Posterior vena cava (tissue), 2 donors: ENCODE results near the gene PLCG2. TPM values are rescaled to one million over a fixed set of nuclear protein-coding genes. Genes with fewer than 3 reads are reported as not detected.

Experiments used
- DNase-seq: peaks from one replicate; pipeline ENCODE4 v3.0.0-alpha.2; 2020; ENCODE audit warnings: low spot score
- intact Hi-C, 2 donors: fragments of 100-400 bp; cut with DNase I; formaldehyde crosslinking; loops; one replicate each; pipeline versions ENCODE4 v1.14.1 to v1.14.2; 2022 to 2023
- total RNA-seq, 2 donors: library from RNA; stranded (reverse); fragmentation: NEBNext Ultra II Directional; extraction: Animal tissue kit (Norgen Biotek cat#: 25700); gene quantifications; one replicate each; pipeline ENCODE4 v1.2.1, GENCODE V29; 2021
- donor health status: DM: yes; HTN: yes; CAD: no.
- donor health status: DM: yes; HTN: yes; CAD: no.

The PLCG2 gene
- total RNA-seq, 2 donors from 2014 or later: 15.9 to 24.5 TPM

GRCh38 chr16:81832801-81833547 is 53.9 kb downstream of the PLCG2 start:
- no peak for DNase-seq
- intact Hi-C loops: no loop called here

- no peak for DNase-seq
- intact Hi-C loops: no loop called here
Measured at GRCh38 chr16:81833751-81834150, 54.7 kb downstream of the PLCG2 start.

DNA sequence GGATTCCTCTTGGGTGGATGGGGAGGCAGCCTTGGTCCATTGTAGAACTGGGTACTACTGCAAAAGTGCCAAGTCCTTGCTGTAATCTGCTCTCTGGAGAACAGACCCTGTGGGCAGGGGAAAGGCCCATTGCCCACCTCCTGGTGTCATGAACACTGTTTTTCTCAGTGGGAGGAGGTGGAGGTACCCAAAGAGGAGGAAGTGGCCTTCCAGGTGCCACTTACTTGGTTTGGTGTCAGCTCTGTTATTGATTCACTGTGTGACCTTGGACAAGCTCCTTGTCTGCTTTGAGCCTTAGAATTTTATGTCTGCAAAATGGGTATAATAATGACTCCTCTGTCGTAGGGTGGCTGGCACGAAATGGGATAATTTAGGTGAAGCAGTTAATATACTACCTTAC is 55.8 kb downstream of the PLCG2 start:
- DNase-seq: no peak
- intact Hi-C loops: no loop called here

- DNase-seq: no peak
- intact Hi-C loops: no loop called here
Measured at GRCh38 chr16:81836279-81837054, 57.4 kb downstream of the PLCG2 start.

DNA sequence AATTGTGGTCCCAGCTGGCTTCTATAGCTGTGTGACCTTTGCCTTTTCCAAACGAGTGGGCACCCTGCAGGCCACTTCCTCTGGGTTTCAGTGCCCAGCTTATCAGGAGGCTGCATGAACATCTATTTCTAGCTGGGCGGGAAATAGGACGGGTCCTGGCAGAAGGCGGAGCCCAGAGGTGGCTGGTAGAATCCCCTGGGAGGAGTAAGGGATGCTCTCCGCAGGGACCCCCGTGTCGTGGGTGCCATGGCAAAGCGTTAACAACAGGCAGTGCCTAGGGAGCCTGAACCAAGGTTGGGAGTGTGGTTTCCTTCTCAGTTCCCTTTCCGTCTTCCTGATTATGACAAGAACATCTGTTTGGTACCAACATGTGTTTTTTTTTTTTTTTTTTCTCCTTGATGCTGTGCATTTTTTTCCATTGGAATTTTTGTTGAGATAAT is 58.2 kb downstream of the PLCG2 start:
- intact Hi-C loops: no loop called here
- no peak for DNase-seq

- DNase-seq: no peak
- intact Hi-C loops: no loop called here
Measured at GRCh38 chr16:81838794-81839193, 59.7 kb downstream of the PLCG2 start.

- no peak for DNase-seq
- intact Hi-C loops: loop anchor here in 1 of 2 donors (5.0 kb wide), 1 partner anchor 1286 kb away; no protein-coding TSS in a partner anchor
Measured at GRCh38 chr16:81841722-81842121, 62.6 kb downstream of the PLCG2 start.

DNA sequence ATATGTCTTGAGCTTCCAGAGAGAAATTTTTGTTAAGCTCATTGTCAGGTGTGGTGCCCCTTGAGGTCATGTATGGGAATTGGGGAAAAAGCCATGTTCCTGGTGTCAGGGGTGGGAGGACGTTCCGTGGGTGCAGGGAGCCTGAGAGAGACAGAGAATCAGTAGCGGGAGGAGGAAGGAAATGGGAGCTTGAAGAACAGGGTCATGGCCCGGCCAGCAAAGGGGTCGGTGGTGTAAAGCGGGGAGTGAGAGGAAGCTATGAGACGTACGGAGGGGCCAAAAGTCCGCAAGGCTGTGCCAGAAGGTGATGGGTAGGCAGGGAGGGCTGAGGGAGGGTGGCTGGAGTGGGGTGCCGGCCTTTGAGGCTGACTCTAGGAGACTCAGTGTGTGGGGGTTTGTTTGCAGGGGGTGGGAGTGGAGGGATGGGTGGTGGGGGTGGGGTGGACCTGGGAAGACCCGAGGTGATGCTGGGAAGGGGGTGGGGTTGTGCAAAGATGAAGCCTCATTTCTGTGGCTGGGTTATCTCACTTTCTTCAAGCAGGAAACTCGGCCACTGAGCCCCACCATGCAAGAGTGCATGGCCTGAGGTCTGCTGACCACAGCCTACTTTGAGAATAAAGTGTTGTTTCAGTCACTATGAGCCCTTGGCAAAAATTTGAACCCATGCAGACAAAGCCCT is 63.6 kb downstream of the PLCG2 start:
- intact Hi-C loops: loop anchor here in 1 of 2 donors (5.0 kb wide), 1 partner anchor 1285 kb away; no protein-coding TSS in a partner anchor
- no peak for DNase-seq

DNA sequence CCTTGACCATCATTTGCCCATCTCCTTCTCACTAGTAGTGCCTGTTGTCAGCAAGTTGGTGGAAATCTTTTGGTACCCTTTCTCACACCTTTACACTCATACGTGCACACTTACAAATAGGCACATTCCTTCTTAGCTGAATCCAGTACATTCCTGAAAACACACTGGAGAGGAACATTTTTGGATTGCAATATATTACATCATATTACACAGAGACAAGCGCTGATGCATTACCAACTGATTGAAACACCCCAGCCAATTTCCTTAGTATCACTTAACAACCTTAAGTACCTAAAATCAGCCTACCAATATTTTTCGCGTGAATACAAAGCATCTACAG is 64.1 kb downstream of the PLCG2 start:
- intact Hi-C loops: loop anchor here in 1 of 2 donors (5.0 kb wide), 1 partner anchor 1284 kb away; no protein-coding TSS in a partner anchor
- no peak for DNase-seq

- intact Hi-C loops: loop anchor here in 1 of 2 donors (5.0 kb wide), 1 partner anchor 1284 kb away; no protein-coding TSS in a partner anchor
Measured at GRCh38 chr16:81843683-81844082, 64.6 kb downstream of the PLCG2 start.

GRCh38 chr16:81846105-81846504 is 67.0 kb downstream of the PLCG2 start:
- DNase-seq: no peak
- intact Hi-C loops: no loop called here

More at GRCh38 chr16:81843683-81844082, 64.6 kb downstream of the PLCG2 start:
- DNase-seq: no peak

DNA sequence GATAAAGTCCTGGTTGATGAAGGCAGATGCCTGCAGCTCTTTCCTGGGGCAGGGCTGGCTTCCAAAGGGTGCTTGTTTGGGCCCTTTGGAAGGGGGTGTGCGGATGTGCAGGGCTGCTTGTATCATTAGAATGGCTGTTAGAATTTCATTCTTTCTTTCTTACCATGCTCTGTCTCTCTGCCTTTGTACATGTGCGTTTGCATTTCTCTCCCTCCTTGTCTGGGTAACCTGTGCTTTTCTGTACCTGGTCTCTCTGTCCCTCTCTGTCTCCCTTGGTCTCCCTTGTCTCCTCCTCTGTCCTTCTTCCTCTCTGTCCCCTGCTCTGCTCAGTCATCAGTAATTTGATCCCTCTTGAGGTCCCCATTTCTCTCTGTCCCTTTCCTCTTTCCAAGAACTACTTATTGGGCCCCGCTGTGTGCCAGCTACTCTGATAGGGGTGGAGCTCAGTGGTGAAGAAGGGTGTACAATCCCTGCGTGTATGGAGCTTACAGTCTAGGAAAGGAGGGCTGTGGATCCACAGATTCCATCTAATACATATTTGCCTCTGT is 69.3 kb downstream of the PLCG2 start:
- intact Hi-C loops: no loop called here
- no peak for DNase-seq

- intact Hi-C loops: no loop called here
- DNase-seq: no peak
Measured at GRCh38 chr16:81850197-81850944, 71.3 kb downstream of the PLCG2 start.

DNA sequence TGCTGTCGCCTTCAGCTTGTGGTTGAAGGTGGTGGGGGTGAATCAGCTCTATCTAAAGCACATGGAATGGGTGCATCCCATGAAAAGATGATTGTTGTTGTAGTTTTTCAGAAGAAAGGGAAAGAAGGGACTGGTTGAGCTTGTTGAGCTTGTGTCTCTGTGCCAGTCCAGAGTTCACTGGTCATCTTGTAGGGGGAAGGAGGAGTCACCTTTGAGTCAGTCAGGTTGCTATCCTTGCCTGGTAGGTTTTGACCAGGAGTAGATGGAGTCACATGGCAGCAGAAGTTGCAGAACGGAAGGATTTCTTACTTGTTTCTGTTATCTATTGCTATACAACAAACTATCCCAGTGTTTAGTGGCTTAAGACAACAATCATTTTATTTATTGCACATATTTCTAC is 73.3 kb downstream of the PLCG2 start:
- DNase-seq: no peak
- intact Hi-C loops: no loop called here

GRCh38 chr16:81855552-81856153 is 76.6 kb downstream of the PLCG2 start:
- intact Hi-C loops: no loop called here
- no peak for DNase-seq

GRCh38 chr16:81860287-81861266 is 81.5 kb downstream of the PLCG2 start:
- intact Hi-C loops: no loop called here
- DNase-seq: no peak

- intact Hi-C loops: no loop called here
- DNase-seq: no peak
Measured at GRCh38 chr16:81861503-81861902, 82.4 kb downstream of the PLCG2 start.
